Measurements from ENCODE around the gene OR5P2. TPM values are rescaled to one million over a fixed set of nuclear protein-coding genes. Genes with fewer than 3 reads are reported as not detected.
"Not testable (repeated sequence)": the region's sequence is repeated elsewhere in the genome, so short reads cannot be mapped to it uniquely, and the experiment has no call there.

OR5P2 gene
- total RNA-seq, 1 donor from 2014 or later, result not detected

DNA sequence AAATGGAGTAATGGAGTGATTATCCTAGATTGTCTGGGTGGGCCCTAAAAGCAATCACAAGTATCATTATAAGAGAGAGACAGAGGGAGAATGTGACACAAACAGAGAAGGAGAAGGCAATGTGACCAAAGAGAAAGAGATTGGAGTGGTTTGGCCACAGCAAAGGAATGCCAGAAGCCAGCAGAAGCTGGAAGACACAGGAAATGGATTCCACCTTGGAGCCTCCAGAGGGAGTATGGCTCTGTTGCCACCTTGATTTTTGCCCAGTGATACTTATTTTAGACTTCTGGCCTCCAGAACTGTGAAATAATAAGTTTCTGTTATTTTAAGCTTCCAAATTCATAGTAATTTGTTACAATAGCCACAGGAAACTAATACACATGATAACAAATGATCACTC lies 36.8 kb upstream of the OR5P2 start:
- Mint-ChIP-seq H3K4me3 (ENCODE audit: unreplicated experiment) (no peak overlapping the region), H3K4me1 (ENCODE audit: low read depth, unreplicated experiment) (no peaks in the 10 kb centered on the region), H3K36me3 (ENCODE audit: unreplicated experiment) (no peaks in the 10 kb centered on the region), H3K27ac (ENCODE audit: unreplicated experiment) (no peak overlapping the region), H3K27me3 (ENCODE audit: unreplicated experiment) (no peaks in the 10 kb centered on the region), H3K9me3 (ENCODE audit: unreplicated experiment) (no peaks in the 10 kb centered on the region)
- no peak for DNase-seq
- TF ChIP-seq, protein P1, sequence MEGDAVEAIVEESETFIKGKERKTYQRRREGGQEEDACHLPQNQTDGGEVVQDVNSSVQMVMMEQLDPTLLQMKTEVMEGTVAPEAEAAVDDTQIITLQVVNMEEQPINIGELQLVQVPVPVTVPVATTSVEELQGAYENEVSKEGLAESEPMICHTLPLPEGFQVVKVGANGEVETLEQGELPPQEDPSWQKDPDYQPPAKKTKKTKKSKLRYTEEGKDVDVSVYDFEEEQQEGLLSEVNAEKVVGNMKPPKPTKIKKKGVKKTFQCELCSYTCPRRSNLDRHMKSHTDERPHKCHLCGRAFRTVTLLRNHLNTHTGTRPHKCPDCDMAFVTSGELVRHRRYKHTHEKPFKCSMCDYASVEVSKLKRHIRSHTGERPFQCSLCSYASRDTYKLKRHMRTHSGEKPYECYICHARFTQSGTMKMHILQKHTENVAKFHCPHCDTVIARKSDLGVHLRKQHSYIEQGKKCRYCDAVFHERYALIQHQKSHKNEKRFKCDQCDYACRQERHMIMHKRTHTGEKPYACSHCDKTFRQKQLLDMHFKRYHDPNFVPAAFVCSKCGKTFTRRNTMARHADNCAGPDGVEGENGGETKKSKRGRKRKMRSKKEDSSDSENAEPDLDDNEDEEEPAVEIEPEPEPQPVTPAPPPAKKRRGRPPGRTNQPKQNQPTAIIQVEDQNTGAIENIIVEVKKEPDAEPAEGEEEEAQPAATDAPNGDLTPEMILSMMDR (IDR thresholded peaks at IDR 0.05; ENCODE audit: partially characterized antibody, unreplicated experiment), result no peak

DNA sequence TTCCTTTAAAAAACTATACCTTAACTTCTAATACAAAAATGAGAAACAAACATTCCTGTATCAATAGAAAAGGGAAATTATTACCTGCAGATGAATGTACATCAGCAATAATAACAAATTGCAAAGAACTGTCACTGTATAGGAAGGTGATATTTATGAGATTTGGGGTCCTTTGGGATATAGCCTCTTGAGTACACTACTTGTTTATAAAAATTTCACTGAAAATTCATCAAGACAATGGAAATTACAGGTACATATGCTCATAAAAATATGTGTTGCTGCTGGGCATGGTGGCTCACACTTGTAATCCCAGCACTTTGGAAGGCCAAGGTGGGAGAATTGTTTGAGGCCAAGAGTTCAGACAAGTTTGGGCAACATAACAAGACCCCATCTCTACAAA lies 34.0 kb upstream of the OR5P2 start, which contains the start of gene OR5P3:
Gene OR5P3, minus strand, starts transcription at position 101 of the 400 bp plus-strand sequence.
- H3K27me3 Mint-ChIP-seq (ENCODE audit: unreplicated experiment), result no peaks in the 10 kb centered on the region
- no peak within 1 kb of the TSS for H3K4me3 Mint-ChIP-seq (ENCODE audit: unreplicated experiment)
- H3K9me3 Mint-ChIP-seq (ENCODE audit: unreplicated experiment), result no peaks in the 10 kb centered on the region
- no peaks in the 10 kb centered on the region for H3K4me1 Mint-ChIP-seq (ENCODE audit: low read depth, unreplicated experiment)
- H3K27ac Mint-ChIP-seq (ENCODE audit: unreplicated experiment), result no peak within 1 kb of the TSS
- DNase-seq, result no peak
- no peaks in the 10 kb centered on the region for H3K36me3 Mint-ChIP-seq (ENCODE audit: unreplicated experiment)
- TF ChIP-seq, protein P1 (IDR thresholded peaks at IDR 0.05; ENCODE audit: partially characterized antibody, unreplicated experiment), result no peak

DNA sequence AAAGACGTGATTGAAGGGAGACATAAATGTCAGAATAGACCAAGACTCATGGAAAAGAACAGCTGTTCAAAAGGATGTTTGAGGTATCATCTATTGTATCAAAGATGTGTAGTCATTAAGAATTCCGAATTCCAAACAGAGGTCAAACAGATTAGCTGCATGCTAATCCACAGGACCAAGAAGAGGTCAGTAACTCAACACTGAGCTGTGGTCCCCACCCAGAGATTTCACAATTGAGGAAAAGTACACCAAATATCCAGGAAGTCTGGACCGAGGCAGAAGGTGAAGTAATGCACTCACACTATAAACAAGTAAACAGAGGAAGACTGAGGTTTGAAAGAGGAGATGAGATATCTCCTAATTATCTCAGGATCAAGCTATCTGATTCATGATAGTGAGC lies 29.6 kb upstream of the OR5P2 start:
- Mint-ChIP-seq H3K27ac (ENCODE audit: unreplicated experiment) (no peak overlapping the region), H3K27me3 (ENCODE audit: unreplicated experiment) (no peaks in the 10 kb centered on the region)
- TF ChIP-seq, protein P1 (IDR thresholded peaks at IDR 0.05; ENCODE audit: partially characterized antibody, unreplicated experiment), result no peak

DNA sequence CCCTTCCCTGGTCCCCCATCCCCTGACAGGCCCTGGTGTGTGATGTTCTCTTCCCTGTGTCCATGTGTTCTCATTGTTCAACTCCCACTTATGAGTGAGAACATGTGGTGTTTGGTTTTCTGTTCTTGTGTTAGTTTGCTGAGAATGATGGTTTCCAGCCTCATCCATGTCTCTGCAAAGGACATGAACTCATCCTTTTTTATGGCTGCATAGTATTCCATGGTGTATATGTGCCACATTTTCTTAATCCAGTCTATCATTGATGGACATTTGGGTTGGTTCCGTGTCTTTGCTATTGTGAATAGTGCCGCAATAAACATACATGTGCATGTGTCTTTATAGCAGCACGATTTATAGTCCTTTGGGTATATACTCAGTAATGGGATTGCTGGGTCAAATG lies 23.7 kb upstream of the OR5P2 start:
- not testable (repeated sequence) for H3K4me1 Mint-ChIP-seq (ENCODE audit: low read depth, unreplicated experiment); H3K4me3 Mint-ChIP-seq (ENCODE audit: unreplicated experiment); H3K9me3 Mint-ChIP-seq (ENCODE audit: unreplicated experiment); DNase-seq; H3K27me3 Mint-ChIP-seq (ENCODE audit: unreplicated experiment); H3K36me3 Mint-ChIP-seq (ENCODE audit: unreplicated experiment); H3K27ac Mint-ChIP-seq (ENCODE audit: unreplicated experiment)

More for the DNA sequence above, 29.6 kb upstream of the OR5P2 start:
- DNase-seq, result no peak
- Mint-ChIP-seq H3K4me3 (ENCODE audit: unreplicated experiment) (no peak overlapping the region), H3K36me3 (ENCODE audit: unreplicated experiment) (no peaks in the 10 kb centered on the region), H3K9me3 (ENCODE audit: unreplicated experiment) (no peaks in the 10 kb centered on the region), H3K4me1 (ENCODE audit: low read depth, unreplicated experiment) (no peaks in the 10 kb centered on the region)

DNA sequence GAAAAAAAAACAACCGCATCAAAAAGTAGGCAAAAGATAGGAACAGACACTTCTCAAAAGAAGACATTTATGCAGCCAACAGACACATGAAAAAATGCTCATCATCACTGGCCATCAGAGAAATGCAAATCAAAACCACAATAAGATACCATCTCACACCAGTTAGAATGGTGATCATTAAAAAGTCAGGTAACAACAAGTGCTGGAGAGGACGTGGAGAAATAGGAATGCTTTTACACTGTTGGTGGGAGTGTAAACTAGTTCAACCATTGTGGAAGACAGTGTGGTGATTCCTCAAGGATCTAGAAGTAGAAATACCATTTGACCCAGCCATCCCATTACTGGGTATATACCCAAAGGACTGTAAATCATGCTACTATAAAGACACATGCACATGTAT lies 18.2 kb upstream of the OR5P2 start:
- H3K4me3 Mint-ChIP-seq (ENCODE audit: unreplicated experiment); DNase-seq; H3K4me1 Mint-ChIP-seq (ENCODE audit: low read depth, unreplicated experiment); H3K9me3 Mint-ChIP-seq (ENCODE audit: unreplicated experiment); H3K27me3 Mint-ChIP-seq (ENCODE audit: unreplicated experiment); H3K27ac Mint-ChIP-seq (ENCODE audit: unreplicated experiment); H3K36me3 Mint-ChIP-seq (ENCODE audit: unreplicated experiment): not testable (repeated sequence)

DNA sequence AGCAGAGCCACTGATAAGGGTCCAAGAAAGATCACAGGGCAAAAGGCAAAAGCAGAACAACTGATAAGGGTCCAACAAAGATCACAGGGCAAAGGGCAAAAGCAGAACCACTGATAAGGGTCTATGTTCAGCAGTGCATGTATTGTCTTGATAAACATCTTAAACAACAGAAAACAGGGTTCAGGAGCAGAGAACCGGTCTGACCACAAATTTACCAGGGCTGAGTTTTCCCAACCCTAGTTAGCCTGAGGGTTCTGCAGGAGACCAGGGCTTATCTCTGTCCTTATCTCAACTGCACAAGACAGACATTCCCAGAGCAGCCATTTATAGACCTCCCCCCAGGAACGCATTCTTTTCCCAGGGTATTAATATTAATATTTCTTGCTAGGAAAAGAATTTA lies 13.6 kb upstream of the OR5P2 start:
- H3K9me3 Mint-ChIP-seq (ENCODE audit: unreplicated experiment); DNase-seq; H3K27ac Mint-ChIP-seq (ENCODE audit: unreplicated experiment); H3K36me3 Mint-ChIP-seq (ENCODE audit: unreplicated experiment); H3K27me3 Mint-ChIP-seq (ENCODE audit: unreplicated experiment); H3K4me3 Mint-ChIP-seq (ENCODE audit: unreplicated experiment); H3K4me1 Mint-ChIP-seq (ENCODE audit: low read depth, unreplicated experiment): not testable (repeated sequence)

DNA sequence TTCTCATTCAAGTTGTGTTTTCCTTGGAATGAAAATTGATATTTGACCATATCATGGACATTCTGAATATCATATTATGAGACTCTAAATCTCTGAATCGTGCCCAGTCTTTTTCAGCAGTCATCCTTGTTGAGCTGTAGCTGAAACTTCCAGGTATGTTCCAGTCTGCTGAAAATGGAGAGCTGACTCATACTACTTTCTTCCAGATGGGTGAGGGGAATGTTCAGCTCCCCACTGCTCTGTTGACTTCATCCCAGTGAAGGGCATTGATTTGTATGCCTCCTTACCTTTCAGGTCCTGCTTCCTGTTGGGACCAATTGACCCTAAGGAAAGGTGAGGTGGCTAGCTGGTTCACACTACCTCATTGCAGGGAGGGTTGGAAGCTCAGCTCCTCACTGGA lies 3.5 kb downstream of the OR5P2 start:
- Mint-ChIP-seq H3K4me3 (ENCODE audit: unreplicated experiment) (no peak overlapping the region), H3K27me3 (ENCODE audit: unreplicated experiment) (no peaks in the 10 kb centered on the region), H3K27ac (ENCODE audit: unreplicated experiment) (no peak overlapping the region), H3K4me1 (ENCODE audit: low read depth, unreplicated experiment) (no peaks in the 10 kb centered on the region), H3K9me3 (ENCODE audit: unreplicated experiment) (no peaks in the 10 kb centered on the region), H3K36me3 (ENCODE audit: unreplicated experiment) (no peaks in the 10 kb centered on the region)
- TF ChIP-seq, protein P1 (IDR thresholded peaks at IDR 0.05; ENCODE audit: partially characterized antibody, unreplicated experiment), result no peak
- no peak for DNase-seq

All from glutamatergic neuron (in vitro differentiated cells).